Breast epithelium (tissue), 4 donors: ENCODE results near the gene UNC80. TPM values are rescaled to one million over a fixed set of nuclear protein-coding genes. Genes with fewer than 3 reads are reported as not detected.

Experiments
- DNase-seq, 2 donors: peaks; one replicate each; pipeline ENCODE4 v3.0.0-alpha.2; 2019; ENCODE audit warnings: low spot score in 2 of 2
- H3K27ac ChIP-seq, 2 donors: fragments of 200-600 bp; sonication (generic) in 1 of 2; one replicate each; pipeline ENCODE4 v1.5.1; 2016 to 2019; ENCODE audit warnings: mild to moderate bottlenecking in 1 of 2
- H3K27me3 ChIP-seq, 2 donors: fragments of 200-600 bp; sonication (generic) in 1 of 2; one replicate each; pipeline versions ENCODE4 v1.5.1 to v1.6.0; 2017 to 2019; ENCODE audit warnings: control low read depth in 1 of 2, mild to moderate bottlenecking in 1 of 2
- H3K36me3 ChIP-seq: fragments of 200-600 bp; one replicate; pipeline ENCODE4 v1.5.1; 2019
- H3K4me1 ChIP-seq, 2 donors: fragments of 200-600 bp; sonication (generic); one replicate each; pipeline ENCODE4 v1.5.1; 2016 to 2019; ENCODE audit warnings: control low read depth in 1 of 2
- H3K4me3 ChIP-seq, 3 donors: fragments of 200-600 bp; sonication (generic); 1 replicate in 2 of 3; 2 replicates in 1 of 3; pipeline ENCODE4 v1.5.1; 2016 to 2019; ENCODE audit warnings: mild to moderate bottlenecking in 3 of 3, moderate library complexity in 2 of 3
- H3K9me3 ChIP-seq, 2 donors: fragments of 200-600 bp; sonication (generic) in 1 of 2; one replicate each; pipeline ENCODE4 v1.5.1; 2016 to 2019; ENCODE audit warnings: control low read depth in 1 of 2
- CTCF ChIP-seq, 3 donors: fragments of 450-650 bp; IDR thresholded peaks; one replicate each; pipeline ENCODE4 v1.5.1; 2016 to 2017; ENCODE audit warnings: antibody characterized with exemption in 3 of 3, mild to moderate bottlenecking in 3 of 3, moderate library complexity in 3 of 3
- POLR2A ChIP-seq: fragments of 450-650 bp; IDR thresholded peaks from one replicate; pipeline ENCODE4 v1.6.1; 2016; ENCODE audit warnings: antibody characterized with exemption, mild to moderate bottlenecking, moderate library complexity
- POLR2AphosphoS5 ChIP-seq, 3 donors: sonication (generic); formaldehyde crosslinking; IDR thresholded peaks; one replicate each; pipeline ENCODE4 v1.6.1; 2017; ENCODE audit warnings: antibody characterized with exemption in 3 of 3
- intact Hi-C: fragments of 100-400 bp; cut with DNase I; formaldehyde crosslinking; loops from one replicate; pipeline ENCODE4 v1.15.1; 2023; ENCODE audit warnings: low total_unique reads
- total RNA-seq, 3 donors: library from RNA; depleted of rRNA; stranded (reverse); fragments of >200 nt; gene quantifications; one replicate each; pipeline ENCODE4 v1.1.0, GENCODE V29; 2016

Gene UNC80
- total RNA-seq, 3 donors from 2014 or later: under 0.01 TPM; not detected in 2

GRCh38 chr2:209806318-209806717, 34.7 kb downstream of the UNC80 start:
- Histone ChIP-seq H3K4me1 (no peaks in the 10 kb centered on the region), H3K4me3 (no peak overlapping the region), H3K9me3 (no peaks in the 10 kb centered on the region), H3K27me3 (no peaks in the 10 kb centered on the region), H3K36me3 (no peaks in the 10 kb centered on the region), H3K27ac (no peak overlapping the region)
- DNase-seq: no peak
- TF ChIP-seq POLR2AphosphoS5 (IDR thresholded peaks at IDR 0.05): no peak
- no peak for TF ChIP-seq POLR2A
- TF ChIP-seq CTCF (IDR thresholded peaks at IDR 0.05): no peak
- intact Hi-C loops: no loop called here

GRCh38 chr2:209808521-209808920, 36.9 kb downstream of the UNC80 start:
- intact Hi-C loops: no loop called here
- no peaks in the 10 kb centered on the region for H3K36me3 ChIP-seq
- no peaks in the 10 kb centered on the region for H3K27me3 ChIP-seq
- no peak overlapping the region for H3K4me3 ChIP-seq
- no peaks in the 10 kb centered on the region for H3K9me3 ChIP-seq
- no peak for TF ChIP-seq CTCF (IDR thresholded peaks at IDR 0.05)
- TF ChIP-seq POLR2AphosphoS5 (IDR thresholded peaks at IDR 0.05): no peak
- TF ChIP-seq POLR2A: no peak
- H3K4me1 ChIP-seq: no peaks in the 10 kb centered on the region
- no peak overlapping the region for H3K27ac ChIP-seq
- DNase-seq: no peak

GRCh38 chr2:209809256-209809655, 37.6 kb downstream of the UNC80 start:
- no peak for TF ChIP-seq POLR2A
- intact Hi-C loops: no loop called here

GRCh38 chr2:209817844-209818271, 46.2 kb downstream of the UNC80 start:
- TF ChIP-seq POLR2AphosphoS5 (IDR thresholded peaks at IDR 0.05): no peak
- TF ChIP-seq POLR2A: no peak
- TF ChIP-seq CTCF (IDR thresholded peaks at IDR 0.05): no peak
- peaks cover 0 to 5% of the 10 kb centered on the region in 2 donors for H3K9me3 ChIP-seq
- DNase-seq: no peak
- H3K36me3 ChIP-seq: no peaks in the 10 kb centered on the region
- no peak overlapping the region for H3K27ac ChIP-seq
- H3K27me3 ChIP-seq: no peaks in the 10 kb centered on the region
- no peak overlapping the region for H3K4me3 ChIP-seq
- intact Hi-C loops: no loop called here
- H3K4me1 ChIP-seq: no peaks in the 10 kb centered on the region

More at GRCh38 chr2:209809256-209809655, 37.6 kb downstream of the UNC80 start:
- no peaks in the 10 kb centered on the region for H3K36me3 ChIP-seq
- no peak overlapping the region for H3K27ac ChIP-seq
- H3K27me3 ChIP-seq: no peaks in the 10 kb centered on the region
- no peaks in the 10 kb centered on the region for H3K4me1 ChIP-seq
- no peak for DNase-seq
- no peaks in the 10 kb centered on the region for H3K9me3 ChIP-seq
- H3K4me3 ChIP-seq: no peak overlapping the region

GRCh38 chr2:209818939-209819338, 47.3 kb downstream of the UNC80 start:
- no peak overlapping the region for H3K27ac ChIP-seq
- no peak for DNase-seq
- TF ChIP-seq POLR2AphosphoS5 (IDR thresholded peaks at IDR 0.05) (no peak), POLR2A (no peak), CTCF (IDR thresholded peaks at IDR 0.05) (no peak)
- intact Hi-C loops: no loop called here
- peaks cover 0 to 5% of the 10 kb centered on the region in 2 donors for H3K9me3 ChIP-seq
- H3K4me1 ChIP-seq: no peaks in the 10 kb centered on the region
- H3K36me3 ChIP-seq: no peaks in the 10 kb centered on the region
- H3K27me3 ChIP-seq: no peaks in the 10 kb centered on the region
- no peak overlapping the region for H3K4me3 ChIP-seq

GRCh38 chr2:209821806-209822205, 50.2 kb downstream of the UNC80 start:
- H3K27ac ChIP-seq: no peak overlapping the region
- no peaks in the 10 kb centered on the region for H3K27me3 ChIP-seq
- no peaks in the 10 kb centered on the region for H3K4me1 ChIP-seq
- peaks cover 0 to 5% of the 10 kb centered on the region in 2 donors for H3K9me3 ChIP-seq
- H3K36me3 ChIP-seq: no peaks in the 10 kb centered on the region
- no peak for DNase-seq
- no peak for TF ChIP-seq CTCF (IDR thresholded peaks at IDR 0.05)
- TF ChIP-seq POLR2A: no peak
- TF ChIP-seq POLR2AphosphoS5 (IDR thresholded peaks at IDR 0.05): no peak
- H3K4me3 ChIP-seq: no peak overlapping the region
- intact Hi-C loops: no loop called here
